Measurements from ENCODE around the gene GRAMD2B.

The GRAMD2B gene

GRCh38 chr5:126492939-126493338 is 69.7 kb downstream of the GRAMD2B start:
- no peaks in the 10 kb centered on the region for H3K36me3 Mint-ChIP-seq
- no peak overlapping the region for H3K4me3 Mint-ChIP-seq
- no peak overlapping the region for H3K27ac Mint-ChIP-seq
- H3K27me3 Mint-ChIP-seq: no peaks in the 10 kb centered on the region
- H3K9me3 Mint-ChIP-seq (ENCODE audit: low read depth): no peaks in the 10 kb centered on the region
- H3K4me1 Mint-ChIP-seq (ENCODE audit: low read depth): no peaks in the 10 kb centered on the region

GRCh38 chr5:126494393-126494792 is 71.2 kb downstream of the GRAMD2B start:
- peaks cover under 1% of the 10 kb centered on the region for H3K4me1 Mint-ChIP-seq (ENCODE audit: low read depth)
- no peaks in the 10 kb centered on the region for H3K36me3 Mint-ChIP-seq
- H3K27me3 Mint-ChIP-seq: no peaks in the 10 kb centered on the region
- H3K27ac Mint-ChIP-seq: no peak overlapping the region
- H3K9me3 Mint-ChIP-seq (ENCODE audit: low read depth): no peaks in the 10 kb centered on the region
- no peak overlapping the region for H3K4me3 Mint-ChIP-seq

- no peak overlapping the region for H3K27ac Mint-ChIP-seq
- no peaks in the 10 kb centered on the region for H3K36me3 Mint-ChIP-seq
- H3K4me3 Mint-ChIP-seq: no peak overlapping the region
- no peaks in the 10 kb centered on the region for H3K9me3 Mint-ChIP-seq (ENCODE audit: low read depth)
- peaks cover 19% of the 10 kb centered on the region for H3K4me1 Mint-ChIP-seq (ENCODE audit: low read depth)
- no peaks in the 10 kb centered on the region for H3K27me3 Mint-ChIP-seq
These were observed 74.3 kb downstream of the GRAMD2B start for GRCh38 chr5:126497506-126497905.

GRCh38 chr5:126499278-126499677 is 76.1 kb downstream of the GRAMD2B start:
- Mint-ChIP-seq H3K27ac (no peak overlapping the region), H3K27me3 (no peaks in the 10 kb centered on the region), H3K4me3 (no peak overlapping the region), H3K9me3 (ENCODE audit: low read depth) (no peaks in the 10 kb centered on the region), H3K36me3 (no peaks in the 10 kb centered on the region), H3K4me1 (ENCODE audit: low read depth) (peaks cover 29% of the 10 kb centered on the region)

- Mint-ChIP-seq H3K9me3 (ENCODE audit: low read depth) (no peaks in the 10 kb centered on the region), H3K4me1 (ENCODE audit: low read depth) (peaks cover 32% of the 10 kb centered on the region), H3K36me3 (no peaks in the 10 kb centered on the region), H3K27ac (no peak overlapping the region), H3K4me3 (peak overlapping the region; percentile 15), H3K27me3 (no peaks in the 10 kb centered on the region)
These were observed 76.7 kb downstream of the GRAMD2B start for GRCh38 chr5:126499853-126500342.

GRCh38 chr5:126501448-126501847 is 78.2 kb downstream of the GRAMD2B start:
- Mint-ChIP-seq H3K27ac (no peak overlapping the region), H3K36me3 (no peaks in the 10 kb centered on the region), H3K9me3 (ENCODE audit: low read depth) (no peaks in the 10 kb centered on the region), H3K4me3 (no peak overlapping the region), H3K27me3 (no peaks in the 10 kb centered on the region), H3K4me1 (ENCODE audit: low read depth) (peaks cover 37% of the 10 kb centered on the region)

- H3K9me3 Mint-ChIP-seq (ENCODE audit: low read depth): no peaks in the 10 kb centered on the region
- H3K4me1 Mint-ChIP-seq (ENCODE audit: low read depth): peaks cover 58% of the 10 kb centered on the region
- no peaks in the 10 kb centered on the region for H3K27me3 Mint-ChIP-seq
- no peak overlapping the region for H3K4me3 Mint-ChIP-seq
- peak overlapping the region; percentile 34 for H3K27ac Mint-ChIP-seq
- no peaks in the 10 kb centered on the region for H3K36me3 Mint-ChIP-seq
These were observed 80.4 kb downstream of the GRAMD2B start for GRCh38 chr5:126503602-126504104.

- H3K27ac Mint-ChIP-seq: no peak overlapping the region
These were observed 82.9 kb downstream of the GRAMD2B start for GRCh38 chr5:126506079-126506478.

GRCh38 chr5:126508251-126508961 is 85.2 kb downstream of the GRAMD2B start:
- Mint-ChIP-seq H3K4me1 (ENCODE audit: low read depth) (peaks cover 68% of the 10 kb centered on the region), H3K9me3 (ENCODE audit: low read depth) (no peaks in the 10 kb centered on the region), H3K36me3 (no peaks in the 10 kb centered on the region), H3K27me3 (no peaks in the 10 kb centered on the region), H3K27ac (peak overlapping the region; percentile 81), H3K4me3 (peak overlapping the region; percentile 82)

More at GRCh38 chr5:126506079-126506478, 82.9 kb downstream of the GRAMD2B start:
- Mint-ChIP-seq H3K27me3 (no peaks in the 10 kb centered on the region), H3K36me3 (no peaks in the 10 kb centered on the region), H3K9me3 (ENCODE audit: low read depth) (no peaks in the 10 kb centered on the region), H3K4me1 (ENCODE audit: low read depth) (peaks cover 65% of the 10 kb centered on the region), H3K4me3 (no peak overlapping the region)

- Mint-ChIP-seq H3K4me1 (ENCODE audit: low read depth) (peaks cover 63% of the 10 kb centered on the region), H3K27ac (peak overlapping the region; percentile 81), H3K27me3 (no peaks in the 10 kb centered on the region), H3K9me3 (ENCODE audit: low read depth) (no peaks in the 10 kb centered on the region), H3K4me3 (peak overlapping the region; percentile 82), H3K36me3 (peaks cover 2% of the 10 kb centered on the region)
These were observed 85.7 kb downstream of the GRAMD2B start for GRCh38 chr5:126508962-126509279.

- peak overlapping the region; percentile 81 for H3K27ac Mint-ChIP-seq
- no peaks in the 10 kb centered on the region for H3K9me3 Mint-ChIP-seq (ENCODE audit: low read depth)
- peak overlapping the region; percentile 82 for H3K4me3 Mint-ChIP-seq
- H3K27me3 Mint-ChIP-seq: no peaks in the 10 kb centered on the region
- peaks cover 2% of the 10 kb centered on the region for H3K36me3 Mint-ChIP-seq
- peaks cover 58% of the 10 kb centered on the region for H3K4me1 Mint-ChIP-seq (ENCODE audit: low read depth)
These were observed 86.1 kb downstream of the GRAMD2B start for GRCh38 chr5:126509339-126509738.

- Mint-ChIP-seq H3K4me1 (ENCODE audit: low read depth) (peaks cover 47% of the 10 kb centered on the region), H3K36me3 (peaks cover 2% of the 10 kb centered on the region), H3K27ac (no peak overlapping the region), H3K9me3 (ENCODE audit: low read depth) (no peaks in the 10 kb centered on the region), H3K27me3 (no peaks in the 10 kb centered on the region), H3K4me3 (no peak overlapping the region)
These were observed 88.8 kb downstream of the GRAMD2B start for GRCh38 chr5:126511961-126512360.

GRCh38 chr5:126512451-126512850 is 89.2 kb downstream of the GRAMD2B start:
- H3K27ac Mint-ChIP-seq: no peak overlapping the region
- H3K4me1 Mint-ChIP-seq (ENCODE audit: low read depth): peaks cover 42% of the 10 kb centered on the region
- no peaks in the 10 kb centered on the region for H3K9me3 Mint-ChIP-seq (ENCODE audit: low read depth)
- peaks cover 2% of the 10 kb centered on the region for H3K36me3 Mint-ChIP-seq
- no peak overlapping the region for H3K4me3 Mint-ChIP-seq
- H3K27me3 Mint-ChIP-seq: no peaks in the 10 kb centered on the region

- Mint-ChIP-seq H3K4me1 (ENCODE audit: low read depth) (peaks cover 34% of the 10 kb centered on the region), H3K27ac (no peak overlapping the region)
These were observed 90.1 kb downstream of the GRAMD2B start for GRCh38 chr5:126513302-126513701.

GRCh38 chr5:126513703-126514102 is 90.5 kb downstream of the GRAMD2B start:
- peaks cover 30% of the 10 kb centered on the region for H3K4me1 Mint-ChIP-seq (ENCODE audit: low read depth)
- peaks cover 2% of the 10 kb centered on the region for H3K36me3 Mint-ChIP-seq
- peak overlapping the region; percentile 6 for H3K27ac Mint-ChIP-seq
- H3K4me3 Mint-ChIP-seq: no peak overlapping the region
- no peaks in the 10 kb centered on the region for H3K9me3 Mint-ChIP-seq (ENCODE audit: low read depth)
- H3K27me3 Mint-ChIP-seq: no peaks in the 10 kb centered on the region

More at GRCh38 chr5:126513302-126513701, 90.1 kb downstream of the GRAMD2B start:
- no peak overlapping the region for H3K4me3 Mint-ChIP-seq
- no peaks in the 10 kb centered on the region for H3K9me3 Mint-ChIP-seq (ENCODE audit: low read depth)
- H3K36me3 Mint-ChIP-seq: peaks cover 2% of the 10 kb centered on the region
- no peaks in the 10 kb centered on the region for H3K27me3 Mint-ChIP-seq

GRCh38 chr5:126514131-126514557 is 90.9 kb downstream of the GRAMD2B start:
- H3K4me3 Mint-ChIP-seq: no peak overlapping the region
- no peaks in the 10 kb centered on the region for H3K27me3 Mint-ChIP-seq
- no peaks in the 10 kb centered on the region for H3K9me3 Mint-ChIP-seq (ENCODE audit: low read depth)
- no peak overlapping the region for H3K27ac Mint-ChIP-seq
- H3K36me3 Mint-ChIP-seq: peaks cover 2% of the 10 kb centered on the region
- peaks cover 25% of the 10 kb centered on the region for H3K4me1 Mint-ChIP-seq (ENCODE audit: low read depth)
